CD4-positive, CD25-positive, alpha-beta regulatory T cell (primary cell): Measurements from ENCODE around the gene CHST11. TPM values are rescaled to one million over a fixed set of nuclear protein-coding genes. Genes with fewer than 3 reads are reported as not detected.

ENCODE experiments used
- ATAC-seq, 2 donors: fragments of 150-1000 bp; cut with Tn5 transposase; one replicate each; pipeline ENCODE4 v1.10.0; 2021; ENCODE audit warnings: low read depth in 2 of 2, moderate number of reproducible peaks in 2 of 2, moderate library complexity in 1 of 2
- DNase-seq, 3 donors: peaks; one replicate each; pipeline versions ENCODE4 v3.0.0 to v3.0.0-alpha.2; 2012 to 2022; ENCODE audit warnings: mixed read lengths in 1 of 3
- H3K27ac ChIP-seq: one replicate; pipeline ENCODE4 v1.7.0; 2013; ENCODE audit warnings: mild to moderate bottlenecking, low read length; ENCODE audit not compliant: insufficient read depth, poor library complexity, severe bottlenecking
- H3K27me3 ChIP-seq: one replicate; pipeline ENCODE4 v1.7.0; 2013; ENCODE audit warnings: low read length; ENCODE audit not compliant: control insufficient read depth, insufficient read depth
- H3K36me3 ChIP-seq: one replicate; pipeline ENCODE4 v1.7.0; 2013; ENCODE audit warnings: mild to moderate bottlenecking, low read length, moderate library complexity; ENCODE audit not compliant: control insufficient read depth, insufficient read depth
- H3K4me1 ChIP-seq: 2 replicates; pipeline ENCODE4 v1.7.0; 2013; ENCODE audit warnings: mild to moderate bottlenecking, low read length; ENCODE audit not compliant: insufficient read depth, control insufficient read depth, poor library complexity, severe bottlenecking
- H3K4me3 ChIP-seq: one replicate; pipeline ENCODE4 v1.7.0; 2013; ENCODE audit warnings: low read depth, mild to moderate bottlenecking, low read length, moderate library complexity
- H3K9me3 ChIP-seq, 2 experiments: 1 replicate in 1 of 2; 2 replicates in 1 of 2; pipeline ENCODE4 v1.7.0; 2013; ENCODE audit warnings: low read length in 2 of 2, mild to moderate bottlenecking in 1 of 2, moderate library complexity in 1 of 2; ENCODE audit not compliant: control insufficient read depth in 2 of 2
- H3K27ac Mint-ChIP-seq, 3 donors: one replicate each; pipeline ENCODE4 v1.8.0; 2020 to 2022; ENCODE audit warnings: mild to moderate bottlenecking in 3 of 3, mixed read lengths in 3 of 3, moderate library complexity in 2 of 3
- H3K27me3 Mint-ChIP-seq: one replicate; pipeline ENCODE4 v1.8.0; 2022; ENCODE audit warnings: mild to moderate bottlenecking, mixed read lengths
- H3K36me3 Mint-ChIP-seq: one replicate; pipeline ENCODE4 v1.8.0; 2020; ENCODE audit warnings: mixed read lengths
- H3K4me1 Mint-ChIP-seq, 4 donors: one replicate each; pipeline ENCODE4 v1.8.0; 2020 to 2022; ENCODE audit warnings: mixed read lengths in 4 of 4, mild to moderate bottlenecking in 1 of 4
- H3K4me3 Mint-ChIP-seq, 4 donors: one replicate each; pipeline ENCODE4 v1.8.0; 2020 to 2022; ENCODE audit warnings: mild to moderate bottlenecking in 4 of 4, mixed read lengths in 4 of 4, moderate library complexity in 3 of 4
- H3K9me3 Mint-ChIP-seq, 7 donors: one replicate each; pipeline ENCODE4 v1.8.0; 2020 to 2022; ENCODE audit warnings: mixed read lengths in 7 of 7, mild to moderate bottlenecking in 3 of 7, moderate library complexity in 2 of 7
- polyA plus RNA-seq, 4 donors: library from polyadenylated mRNA; unstranded; fragments of 300-500 nt; fragmentation: Illumina TruSeq; gene quantifications; one replicate each; pipeline ENCODE4 v1.2.3, GENCODE V29; 2021
- total RNA-seq: library from RNA; stranded (reverse); gene quantifications from one replicate; pipeline ENCODE4 v1.2.3, GENCODE V29; 2022

CHST11 gene
- total and polyA plus RNA-seq, 5 donors from 2014 or later = 70.2 to 192 (median 105) TPM

- H3K4me3 Mint-ChIP-seq = peak overlapping the region; percentile 81 to 95 (median 90)
- no peaks in the 10 kb centered on the region for H3K9me3 Mint-ChIP-seq
- Histone ChIP-seq H3K4me1 (peaks cover 93% of the 10 kb centered on the region), H3K4me3 (peak overlapping the region; percentile 81), H3K9me3 (no peaks in the 10 kb centered on the region), H3K27ac (peak overlapping the region; percentile 79), H3K36me3 (peaks cover 11% of the 10 kb centered on the region), H3K27me3 (no peaks in the 10 kb centered on the region)
- H3K36me3 Mint-ChIP-seq = peaks cover 19% of the 10 kb centered on the region
- H3K4me1 Mint-ChIP-seq = peaks cover 41 to 91% (median 72%) of the 10 kb centered on the region in 4 donors
- peak overlapping the region; percentile 86 to 99 (median 97) for H3K27ac Mint-ChIP-seq
- peak in 1 of 3 donors; percentile 59 for DNase-seq
- ATAC-seq = peak; percentile 21 to 31
- H3K27me3 Mint-ChIP-seq = no peaks in the 10 kb centered on the region
Measured at GRCh38 chr12:104477510-104478390, 21.0 kb downstream of the CHST11 start.

GRCh38 chr12:104478396-104479122, 21.8 kb downstream of the CHST11 start:
- peak overlapping the region; percentile 79 for H3K27ac ChIP-seq
- Mint-ChIP-seq H3K9me3 (no peaks in the 10 kb centered on the region), H3K36me3 (peaks cover 26% of the 10 kb centered on the region), H3K27ac (peak overlapping the region; percentile 86 to 99 (median 97)), H3K4me1 (peaks cover 38 to 91% (median 72%) of the 10 kb centered on the region in 4 donors), H3K4me3 (peak overlapping the region; percentile 81 to 95 (median 90)), H3K27me3 (no peaks in the 10 kb centered on the region)
- H3K36me3 ChIP-seq = peaks cover 11% of the 10 kb centered on the region
- peak overlapping the region; percentile 81 for H3K4me3 ChIP-seq
- no peaks in the 10 kb centered on the region for H3K27me3 ChIP-seq
- ATAC-seq (peak; percentile 83 to 90), DNase-seq (peak; percentile 8 to 86 (median 58))
- no peaks in the 10 kb centered on the region for H3K9me3 ChIP-seq
- peaks cover 93% of the 10 kb centered on the region for H3K4me1 ChIP-seq

- Histone ChIP-seq H3K27ac (peak overlapping the region; percentile 79), H3K4me3 (peak overlapping the region; percentile 81), H3K36me3 (peaks cover 11% of the 10 kb centered on the region), H3K27me3 (no peaks in the 10 kb centered on the region), H3K4me1 (peaks cover 93% of the 10 kb centered on the region), H3K9me3 (no peaks in the 10 kb centered on the region)
- DNase-seq (no peak), ATAC-seq (no peak)
- H3K9me3 Mint-ChIP-seq = no peaks in the 10 kb centered on the region
- peaks cover 37 to 91% (median 73%) of the 10 kb centered on the region in 4 donors for H3K4me1 Mint-ChIP-seq
- H3K36me3 Mint-ChIP-seq = peaks cover 31% of the 10 kb centered on the region
- peak overlapping the region; percentile 33 to 95 (median 76) for H3K4me3 Mint-ChIP-seq
- peak overlapping the region; percentile 86 to 99 (median 97) for H3K27ac Mint-ChIP-seq
- no peaks in the 10 kb centered on the region for H3K27me3 Mint-ChIP-seq
Measured at GRCh38 chr12:104479123-104479662, 22.4 kb downstream of the CHST11 start.

DNA sequence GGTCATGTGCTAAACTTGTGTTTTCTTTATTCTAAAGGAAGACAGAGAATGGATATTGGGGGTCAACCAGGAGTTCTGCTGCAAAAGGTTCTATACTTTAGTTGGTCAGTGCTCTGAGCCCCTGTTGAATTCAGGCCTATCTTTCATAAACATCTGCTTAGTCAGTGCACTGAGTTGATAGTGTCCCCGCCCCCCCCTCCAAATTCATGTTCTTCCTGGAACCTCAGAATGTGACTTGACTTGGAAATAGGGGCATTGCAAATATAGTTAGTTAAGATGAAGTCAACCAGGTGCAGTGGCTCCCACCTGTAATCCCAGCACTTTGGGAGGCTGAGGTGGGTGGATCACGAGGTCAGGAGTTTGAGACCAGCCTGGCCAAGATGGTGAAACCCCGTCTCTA, 23.3 kb downstream of the CHST11 start:
- no peaks in the 10 kb centered on the region for H3K9me3 Mint-ChIP-seq

GRCh38 chr12:104480826-104481440, 24.2 kb downstream of the CHST11 start:
- Histone ChIP-seq H3K9me3 (no peaks in the 10 kb centered on the region), H3K4me3 (peak overlapping the region; percentile 29), H3K36me3 (peaks cover 12% of the 10 kb centered on the region), H3K27me3 (no peaks in the 10 kb centered on the region), H3K4me1 (peaks cover 95% of the 10 kb centered on the region), H3K27ac (no peak overlapping the region)
- Mint-ChIP-seq H3K36me3 (peaks cover 31% of the 10 kb centered on the region), H3K4me3 (peak overlapping the region; percentile 27 to 84 (median 68)), H3K27me3 (no peaks in the 10 kb centered on the region), H3K9me3 (no peaks in the 10 kb centered on the region), H3K4me1 (peaks cover 45 to 96% (median 80%) of the 10 kb centered on the region in 4 donors), H3K27ac (peak overlapping the region; percentile 58 to 93 (median 84))
- DNase-seq (no peak), ATAC-seq (no peak)

More for the DNA sequence above, 23.3 kb downstream of the CHST11 start:
- H3K4me1 ChIP-seq = peaks cover 93% of the 10 kb centered on the region
- H3K27ac ChIP-seq = no peak overlapping the region
- H3K4me3 ChIP-seq = peak overlapping the region; percentile 81
- no peaks in the 10 kb centered on the region for H3K9me3 ChIP-seq
- no peaks in the 10 kb centered on the region for H3K27me3 ChIP-seq
- Mint-ChIP-seq H3K27me3 (no peaks in the 10 kb centered on the region), H3K4me1 (peaks cover 39 to 91% (median 75%) of the 10 kb centered on the region in 4 donors), H3K4me3 (peak overlapping the region; percentile 52 to 61 (median 56)), H3K36me3 (peaks cover 31% of the 10 kb centered on the region), H3K27ac (peak overlapping the region; percentile 86 to 99 (median 97))
- DNase-seq (no peak), ATAC-seq (no peak)
- peaks cover 11% of the 10 kb centered on the region for H3K36me3 ChIP-seq

GRCh38 chr12:104482113-104482512, 25.4 kb downstream of the CHST11 start:
- Histone ChIP-seq H3K27ac (peak overlapping the region; percentile 60), H3K9me3 (no peaks in the 10 kb centered on the region), H3K4me3 (peak overlapping the region; percentile 45), H3K27me3 (no peaks in the 10 kb centered on the region), H3K4me1 (peaks cover 96% of the 10 kb centered on the region), H3K36me3 (peaks cover 13% of the 10 kb centered on the region)
- DNase-seq (peak in 2 of 3 donors; percentile 43), ATAC-seq (peak in 1 of 2 donors; percentile 44)
- Mint-ChIP-seq H3K36me3 (peaks cover 31% of the 10 kb centered on the region), H3K27me3 (no peaks in the 10 kb centered on the region), H3K4me3 (peak overlapping the region; percentile 49 to 84 (median 80)), H3K4me1 (peaks cover 54 to 99% (median 85%) of the 10 kb centered on the region in 4 donors), H3K9me3 (no peaks in the 10 kb centered on the region), H3K27ac (peak overlapping the region; percentile 93 to 99 (median 95))

DNA sequence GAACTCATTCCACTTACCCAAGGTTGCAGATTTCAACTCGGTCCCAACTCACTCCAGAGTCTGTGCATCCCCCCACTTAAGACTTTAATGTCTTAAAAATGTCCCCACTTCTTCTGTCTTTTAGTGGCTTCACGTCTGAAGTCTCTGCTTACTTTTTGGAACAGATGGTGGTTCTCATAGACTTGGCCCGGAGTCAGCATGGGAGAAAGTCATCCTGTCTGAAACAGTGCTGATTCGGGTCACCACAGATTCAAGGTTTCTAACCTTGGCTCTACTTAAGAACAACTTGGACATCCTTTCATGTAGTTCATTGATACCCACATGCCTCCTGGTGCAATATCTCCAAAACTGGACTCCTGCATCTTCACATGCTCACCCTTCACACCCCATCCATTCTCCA, 26.0 kb downstream of the CHST11 start:
- peak overlapping the region; percentile 49 to 84 (median 80) for H3K4me3 Mint-ChIP-seq

More for the DNA sequence above, 26.0 kb downstream of the CHST11 start:
- Mint-ChIP-seq H3K27me3 (no peaks in the 10 kb centered on the region), H3K27ac (peak overlapping the region; percentile 93 to 99 (median 95)), H3K9me3 (no peaks in the 10 kb centered on the region), H3K4me1 (peaks cover 60 to 98% (median 84%) of the 10 kb centered on the region in 4 donors), H3K36me3 (peaks cover 31% of the 10 kb centered on the region)
- Histone ChIP-seq H3K36me3 (peaks cover 13% of the 10 kb centered on the region), H3K9me3 (no peaks in the 10 kb centered on the region), H3K27me3 (no peaks in the 10 kb centered on the region), H3K4me3 (peak overlapping the region; percentile 45), H3K4me1 (peaks cover 96% of the 10 kb centered on the region), H3K27ac (peak overlapping the region; percentile 60)
- DNase-seq = no peak
- no peak for ATAC-seq
